Thyroid gland (tissue), 4 donors: Measurements from ENCODE around the gene CBS. TPM values are rescaled to one million over a fixed set of nuclear protein-coding genes. Genes with fewer than 3 reads are reported as not detected.
"Not testable (repeated sequence)": the region's sequence is repeated elsewhere in the genome, so short reads cannot be mapped to it uniquely, and the experiment has no call there.

ENCODE experiments used
- DNase-seq, 2 donors: peaks; one replicate each; pipeline ENCODE4 v3.0.0-alpha.2; 2019
- H3K27ac ChIP-seq, 3 donors: fragments of 200-600 bp; sonication (generic); 1 replicate in 2 of 3; 2 replicates in 1 of 3; pipeline ENCODE4 v1.5.1; 2016 to 2019; ENCODE audit warnings: mild to moderate bottlenecking in 1 of 3, moderate library complexity in 1 of 3
- H3K27me3 ChIP-seq: fragments of 200-600 bp; sonication (generic); one replicate; pipeline ENCODE4 v1.5.1; 2019
- H3K36me3 ChIP-seq, 2 donors: fragments of 200-600 bp; sonication (generic); one replicate each; pipeline ENCODE4 v1.5.1; 2016 to 2019
- H3K4me1 ChIP-seq, 2 donors: fragments of 200-600 bp; sonication (generic); one replicate each; pipeline ENCODE4 v1.5.1; 2017 to 2019
- H3K4me3 ChIP-seq, 3 donors: fragments of 200-600 bp; sonication (generic); replicated peaks in 1 of 3; 1 replicate in 2 of 3; 2 replicates in 1 of 3; pipeline ENCODE4 v1.5.1; 2016; ENCODE audit warnings: mild to moderate bottlenecking in 1 of 3
- H3K9me3 ChIP-seq: fragments of 200-600 bp; sonication (generic); one replicate; pipeline ENCODE4 v1.5.1; 2017
- WGBS, 2 donors: methylation state at CpG; one replicate each; pipeline ENCODE4 v1.1.5; 2017; 5-methylcytosine and 5-hydroxymethylcytosine counted together
- intact Hi-C: fragments of 100-400 bp; cut with DNase I; formaldehyde crosslinking; loops from one replicate; pipeline ENCODE4 v1.15.1; 2023
- total RNA-seq, 4 donors: library from RNA; depleted of rRNA; stranded (reverse); fragments of >200 nt; gene quantifications; one replicate each; pipeline ENCODE4 v1.2.3, GENCODE V29; 2016

Gene CBS
- total RNA-seq, 4 donors from 2014 or later = 32.8 to 212 (median 51.3) TPM

DNA sequence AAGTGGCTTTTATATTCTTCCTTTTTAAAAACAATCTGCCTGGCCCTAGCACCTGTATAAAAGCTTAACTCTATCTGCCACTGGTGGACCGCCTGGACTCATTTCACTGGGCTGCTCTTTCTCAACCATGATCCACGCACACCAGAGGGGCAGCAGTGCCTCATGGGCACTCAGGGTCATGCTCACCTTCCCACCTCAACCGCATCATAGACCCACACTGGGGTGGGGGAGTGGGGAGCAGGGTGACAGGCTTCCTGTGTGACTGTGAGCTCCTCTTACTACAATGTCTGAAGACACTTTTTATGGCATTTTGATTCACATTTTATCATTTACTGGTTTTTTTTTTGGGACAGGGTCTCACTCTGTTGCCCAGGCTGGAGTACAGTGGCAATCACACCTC, 15.3 kb upstream of the CBS start:
- H3K27me3 ChIP-seq, H3K27ac ChIP-seq, H3K4me1 ChIP-seq, H3K9me3 ChIP-seq, intact Hi-C loops, H3K4me3 ChIP-seq, DNase-seq, H3K36me3 ChIP-seq: not testable (repeated sequence)
- WGBS, 2 donors = no CpG with 5 or more reads among the region's 3 CpGs

DNA sequence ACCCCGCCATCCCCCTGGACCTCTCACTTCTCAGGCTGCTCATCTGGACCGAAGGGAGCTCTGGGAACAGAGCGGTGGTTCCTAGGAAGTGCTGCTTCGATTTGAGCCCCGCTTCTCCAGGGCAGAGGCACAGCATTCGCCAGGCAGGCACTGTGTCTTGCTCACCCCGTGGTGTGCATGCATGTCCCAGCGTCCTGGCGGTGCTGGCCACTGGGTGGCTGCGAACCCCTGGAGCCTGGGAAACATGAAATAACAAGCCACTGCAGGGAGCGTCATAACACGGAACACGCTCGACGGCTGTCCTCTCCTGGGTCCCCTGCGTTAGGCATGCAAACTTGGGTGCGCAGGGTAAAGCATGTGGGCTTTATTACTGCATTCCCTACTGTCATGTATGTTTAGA, 13.8 kb upstream of the CBS start:
- H3K4me3 ChIP-seq, H3K36me3 ChIP-seq, intact Hi-C loops, DNase-seq, H3K27ac ChIP-seq, H3K9me3 ChIP-seq, H3K27me3 ChIP-seq, H3K4me1 ChIP-seq: not testable (repeated sequence)
- WGBS, 2 donors = no CpG with 5 or more reads among the region's 17 CpGs

DNA sequence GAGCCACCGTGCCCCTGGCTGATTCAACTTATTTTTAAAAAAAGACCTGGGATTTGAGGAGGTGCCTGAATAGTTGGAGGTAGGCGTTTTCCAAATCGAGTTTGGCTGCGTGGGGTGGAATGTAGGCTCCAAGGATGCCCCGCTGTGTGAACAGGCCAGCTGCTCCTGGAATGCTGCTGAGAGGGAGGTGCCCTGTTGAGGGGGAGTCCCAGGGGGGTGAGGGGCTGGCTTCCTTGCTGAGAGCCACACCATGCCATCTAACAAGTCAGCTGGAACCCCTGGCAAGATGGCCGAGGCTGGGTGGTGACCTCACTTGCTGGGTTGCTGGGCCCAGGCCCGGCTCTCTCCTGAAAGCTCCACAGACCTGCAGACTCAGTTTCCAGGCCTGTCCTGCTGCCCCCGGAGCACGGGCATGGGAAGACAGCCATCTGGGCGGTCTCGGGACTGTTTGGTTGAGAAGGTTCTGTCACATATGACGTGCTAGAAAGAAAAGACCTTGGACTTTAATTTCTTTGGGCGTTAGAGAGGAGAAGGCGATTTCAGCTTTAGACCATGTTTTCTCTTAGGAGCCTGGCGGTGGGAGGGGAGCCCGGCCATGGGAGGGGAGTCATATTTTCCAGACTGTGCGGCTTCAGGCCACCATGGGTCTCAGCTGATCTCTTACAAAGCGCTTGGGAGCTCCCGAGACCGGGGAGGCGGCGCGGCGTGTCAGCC, 7.1 kb upstream of the CBS start:
- H3K4me1 ChIP-seq, H3K36me3 ChIP-seq, H3K27me3 ChIP-seq, H3K9me3 ChIP-seq, DNase-seq, H3K27ac ChIP-seq, intact Hi-C loops, H3K4me3 ChIP-seq: not testable (repeated sequence)
- WGBS, 2 donors = no CpG with 5 or more reads among the region's 24 CpGs

DNA sequence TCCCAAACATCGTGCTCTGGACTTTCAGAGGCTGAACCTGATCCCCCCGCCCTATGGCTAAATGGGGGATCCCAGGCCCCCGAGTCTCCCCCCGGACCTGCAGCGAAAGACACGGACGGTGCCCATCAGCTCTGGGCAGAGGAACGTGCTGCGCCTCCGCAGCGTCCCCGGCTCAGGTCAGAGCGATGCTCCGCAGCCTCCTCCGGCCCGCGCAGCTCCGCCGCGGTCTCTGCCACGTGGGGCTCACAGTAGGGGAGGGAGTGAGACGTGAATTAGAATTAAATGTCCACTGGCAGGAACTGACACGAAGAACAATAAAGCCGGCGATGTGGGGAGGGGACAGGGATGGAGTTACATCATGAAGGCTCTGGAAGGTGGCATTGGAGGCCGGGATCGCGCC, 1.0 kb upstream of the CBS start:
- WGBS, 2 donors = no CpG with 5 or more reads among the region's 28 CpGs
- intact Hi-C loops, H3K4me3 ChIP-seq, H3K4me1 ChIP-seq, H3K27ac ChIP-seq, DNase-seq, H3K36me3 ChIP-seq, H3K27me3 ChIP-seq, H3K9me3 ChIP-seq: not testable (repeated sequence)

DNA sequence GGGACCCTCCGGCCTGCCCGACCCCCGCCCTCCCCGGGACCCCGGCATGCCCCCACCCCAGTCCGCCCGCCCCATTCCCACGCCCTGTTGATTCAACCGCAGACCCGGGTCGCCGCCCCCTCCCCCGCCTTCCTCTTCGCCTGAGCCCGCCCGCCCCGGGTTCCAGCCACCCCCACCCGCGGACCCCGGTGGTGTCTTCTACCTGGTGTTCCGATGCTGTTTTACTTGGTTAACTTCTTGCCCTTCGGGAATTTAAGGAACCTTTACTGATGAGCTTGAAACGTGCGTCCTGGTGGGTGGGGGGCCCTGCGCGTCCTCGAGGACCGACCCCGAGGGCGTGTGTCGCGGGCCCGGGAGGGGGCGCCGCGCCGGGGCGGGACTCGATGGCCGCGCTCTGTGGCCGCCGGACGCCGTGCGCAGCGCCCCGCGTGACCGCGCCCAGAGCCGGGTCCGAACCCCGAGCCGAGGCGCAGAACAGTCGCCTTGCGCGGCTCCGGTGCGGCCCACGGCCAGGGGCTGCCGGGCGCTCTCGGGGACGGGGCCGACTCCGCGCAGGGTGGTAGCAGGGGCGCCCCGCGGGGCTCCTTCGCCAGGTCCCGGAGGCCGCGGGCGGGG, 495 bp upstream of the CBS start:
- H3K36me3 ChIP-seq, intact Hi-C loops, H3K4me3 ChIP-seq, H3K4me1 ChIP-seq, H3K27me3 ChIP-seq, H3K9me3 ChIP-seq, DNase-seq, H3K27ac ChIP-seq: not testable (repeated sequence)
- WGBS, 2 donors = no CpG with 5 or more reads among the region's 77 CpGs

DNA sequence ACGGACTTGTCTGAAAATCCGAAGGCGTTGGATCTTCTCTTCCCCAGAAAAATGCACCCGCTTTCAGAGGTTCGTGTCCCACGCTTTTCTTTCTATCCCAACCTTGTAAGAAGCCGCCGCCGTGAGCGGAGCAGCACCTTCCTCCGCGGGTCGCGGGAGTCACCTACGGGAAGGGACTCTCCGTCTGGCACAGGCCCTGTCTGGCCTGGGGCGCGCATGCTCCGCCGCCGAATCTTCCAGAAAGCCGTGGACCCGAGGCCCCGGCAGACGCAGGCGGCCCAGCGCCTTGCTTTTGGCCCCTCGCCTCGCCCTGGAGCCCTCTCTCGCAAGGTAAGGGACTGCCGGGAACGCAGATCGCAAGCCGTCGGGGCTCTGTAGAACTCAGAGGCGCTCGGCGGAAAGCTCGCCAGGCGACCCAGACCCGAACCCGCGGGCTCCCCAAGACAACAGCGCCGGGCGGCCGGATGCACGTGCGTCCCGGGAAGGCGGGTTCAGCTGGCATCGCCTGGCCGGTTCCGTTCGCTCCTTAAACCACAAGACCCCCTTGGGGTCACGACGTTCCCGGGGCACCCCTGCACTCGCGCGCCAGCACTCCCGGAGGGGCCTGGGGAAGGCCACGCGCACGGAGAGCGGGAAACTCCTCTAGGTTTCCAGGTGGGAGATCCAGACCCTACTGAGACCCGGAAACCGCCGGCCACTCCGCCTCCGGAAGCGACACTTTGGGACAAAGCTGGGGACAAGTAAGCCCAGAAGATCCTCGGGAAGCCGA, 1.1 kb downstream of the CBS start:
- DNase-seq, intact Hi-C loops, H3K4me3 ChIP-seq, H3K9me3 ChIP-seq, H3K36me3 ChIP-seq, H3K4me1 ChIP-seq, H3K27ac ChIP-seq, H3K27me3 ChIP-seq: not testable (repeated sequence)
- no CpG with 5 or more reads among the region's 74 CpGs for WGBS, 2 donors

DNA sequence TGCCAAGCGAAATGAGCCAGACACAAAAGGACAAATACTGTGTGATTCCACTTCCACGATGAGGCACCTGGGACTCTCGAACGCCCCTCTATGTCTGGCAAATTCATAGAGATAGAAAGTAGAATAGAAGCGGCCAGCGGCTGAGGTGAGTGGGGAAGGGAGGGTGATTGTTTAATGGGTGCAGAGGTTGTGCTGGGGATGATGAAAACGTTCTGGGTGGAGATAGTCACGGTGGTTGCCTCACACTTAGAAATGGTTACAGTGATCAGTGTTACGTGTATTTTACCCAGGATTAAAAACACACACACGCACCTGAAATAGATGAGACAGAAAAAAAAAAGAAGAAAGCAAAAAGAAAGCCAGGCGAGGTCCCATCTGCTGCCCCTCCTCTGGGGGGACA, 2.9 kb downstream of the CBS start:
- H3K36me3 ChIP-seq, H3K4me1 ChIP-seq, H3K27me3 ChIP-seq, H3K4me3 ChIP-seq, H3K9me3 ChIP-seq, H3K27ac ChIP-seq, intact Hi-C loops, DNase-seq: not testable (repeated sequence)
- no CpG with 5 or more reads among the region's 11 CpGs for WGBS, 2 donors

DNA sequence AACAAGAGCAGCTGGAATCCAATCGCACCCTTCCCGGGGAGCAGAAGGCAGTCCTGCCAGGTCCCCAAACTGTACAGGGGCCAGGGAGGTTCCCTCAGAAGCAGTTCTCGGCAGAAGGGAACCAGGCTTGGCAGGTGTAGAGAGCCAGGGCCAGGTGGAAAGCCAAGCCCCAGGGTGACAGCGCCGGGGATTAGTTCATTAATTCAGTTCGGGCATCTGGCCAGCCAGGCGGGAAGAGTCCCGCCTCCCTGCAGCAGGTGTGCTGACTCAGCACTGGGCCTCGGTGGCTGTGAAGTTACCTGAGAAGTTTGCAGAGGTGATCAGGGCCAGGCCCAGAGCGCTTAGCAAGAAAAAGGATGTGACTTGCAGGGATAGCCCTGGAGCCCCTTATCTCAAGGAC, 6.0 kb downstream of the CBS start:
- H3K4me1 ChIP-seq, H3K27ac ChIP-seq, intact Hi-C loops, DNase-seq, H3K27me3 ChIP-seq, H3K36me3 ChIP-seq, H3K4me3 ChIP-seq, H3K9me3 ChIP-seq: not testable (repeated sequence)
- WGBS, 2 donors = no CpG with 5 or more reads among the region's 10 CpGs

DNA sequence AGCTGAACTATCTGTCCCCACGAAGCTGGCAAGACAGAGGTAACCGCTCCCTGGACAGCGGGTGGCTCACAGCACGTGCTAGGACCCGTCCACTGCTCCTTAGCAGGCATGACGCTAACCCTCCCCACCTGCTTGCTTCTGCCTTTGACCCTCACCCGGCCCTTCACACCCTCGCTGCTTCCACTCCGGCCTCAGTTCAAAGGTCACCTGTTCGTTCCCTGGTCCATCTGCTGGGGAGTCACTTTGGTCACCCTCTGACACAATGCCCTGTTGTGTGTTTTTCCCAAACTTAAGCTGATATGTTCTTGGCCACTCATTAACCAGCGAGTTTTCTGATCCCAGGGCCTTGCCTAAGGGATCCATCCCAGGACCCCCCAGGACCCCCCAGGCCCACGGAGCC, 7.6 kb downstream of the CBS start:
- H3K9me3 ChIP-seq, H3K36me3 ChIP-seq, H3K4me1 ChIP-seq, DNase-seq, H3K27ac ChIP-seq, H3K27me3 ChIP-seq, H3K4me3 ChIP-seq, intact Hi-C loops: not testable (repeated sequence)
- 82% methylated on average over 4 of the region's 12 CpGs; no CpG with 5 or more reads in 1 of the 2 donors for WGBS, 2 donors

DNA sequence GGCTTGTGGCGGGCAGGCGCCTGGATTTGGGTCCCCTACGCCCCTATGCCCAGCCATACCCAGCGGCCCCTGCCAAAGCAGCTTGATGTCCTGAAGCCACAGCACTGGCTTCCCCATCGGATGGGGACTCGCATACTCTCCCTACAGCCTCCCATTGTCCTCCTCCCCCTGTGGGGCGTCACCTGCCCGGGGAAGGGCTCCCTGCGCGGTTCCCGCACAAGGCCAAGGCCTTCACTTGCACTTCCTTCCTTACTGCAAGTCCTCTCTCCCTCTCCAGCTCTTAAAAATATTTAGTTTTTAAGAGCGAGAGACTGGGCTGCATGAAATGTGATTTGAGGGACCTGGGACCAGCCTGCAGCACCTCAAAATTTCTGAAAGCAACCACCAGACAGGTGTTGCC, 8.9 kb downstream of the CBS start:
- WGBS, 2 donors = 92% methylated on average over 6 to 9 of the region's 12 CpGs

DNA sequence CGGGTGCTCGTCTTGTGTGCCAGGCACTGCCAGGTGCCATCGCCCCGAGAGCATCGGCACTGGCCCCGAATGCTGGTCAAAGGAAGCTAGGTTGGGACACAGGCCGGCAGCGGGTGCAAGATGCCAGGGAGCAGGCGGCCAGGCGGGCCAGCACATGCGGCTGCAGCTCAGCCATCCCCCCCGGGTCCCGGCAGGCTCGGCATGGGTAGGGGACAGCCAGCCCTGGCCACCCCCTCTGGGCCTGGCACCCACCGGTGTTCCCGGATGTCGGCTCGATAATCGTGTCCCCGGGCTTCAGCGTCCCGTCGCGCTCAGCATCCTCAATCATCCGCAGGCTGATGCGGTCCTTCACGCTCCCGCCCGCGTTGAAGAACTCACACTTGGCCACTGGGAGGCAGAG, 9.6 kb downstream of the CBS start:
- H3K9me3 ChIP-seq, H3K27ac ChIP-seq, H3K4me1 ChIP-seq, H3K36me3 ChIP-seq, H3K27me3 ChIP-seq, intact Hi-C loops, DNase-seq, H3K4me3 ChIP-seq: not testable (repeated sequence)
- no CpG with 5 or more reads among the region's 30 CpGs for WGBS, 2 donors

More for the DNA sequence above, 8.9 kb downstream of the CBS start:
- H3K36me3 ChIP-seq, H3K9me3 ChIP-seq, DNase-seq, H3K27me3 ChIP-seq, intact Hi-C loops, H3K4me1 ChIP-seq, H3K4me3 ChIP-seq, H3K27ac ChIP-seq: not testable (repeated sequence)

DNA sequence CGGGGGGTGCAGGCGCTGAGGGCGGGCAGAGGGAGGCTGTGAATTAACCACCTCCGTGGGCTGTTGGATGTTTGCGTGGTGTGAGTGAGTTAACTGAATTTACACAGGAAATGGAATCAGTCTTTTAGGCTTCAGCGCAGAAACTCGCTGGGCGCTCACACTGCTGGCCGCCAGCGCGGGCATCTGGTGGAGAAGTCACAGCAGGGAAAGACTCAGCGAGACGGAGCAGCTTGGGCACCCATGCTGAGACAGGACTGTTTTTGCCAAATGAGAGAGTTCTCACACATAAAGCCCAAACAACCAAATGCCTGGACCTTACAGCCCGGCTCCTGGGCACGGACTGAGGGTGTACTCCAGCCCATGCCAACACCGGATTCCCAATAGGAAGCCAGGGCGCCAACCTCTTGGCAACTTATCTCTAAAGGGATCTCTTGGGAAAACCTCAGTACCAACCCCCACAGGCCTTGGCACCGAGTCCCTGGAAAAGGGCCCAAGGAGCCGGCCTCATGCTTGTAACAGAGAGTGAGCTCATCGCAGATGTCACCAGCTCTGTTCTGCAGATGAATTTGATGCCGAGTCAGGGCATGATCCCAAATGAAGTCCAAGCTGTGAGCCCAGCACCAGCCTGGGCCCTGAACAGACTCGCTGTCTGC, 11.2 kb downstream of the CBS start:
- H3K27ac ChIP-seq, H3K9me3 ChIP-seq, H3K36me3 ChIP-seq, intact Hi-C loops, DNase-seq, H3K27me3 ChIP-seq, H3K4me3 ChIP-seq, H3K4me1 ChIP-seq: not testable (repeated sequence)
- no CpG with 5 or more reads among the region's 22 CpGs for WGBS, 2 donors
